GM21367 (cell line): ENCODE results near the gene ST8SIA2.
A peak's percentile ranks its signal among the peaks of the same experiment; 100 is the strongest.

Source experiments
- ATAC-seq: cut with Tn5 transposase; IDR thresholded peaks from one replicate; pipeline ENCODE4 v1.9.1; 2021; ENCODE audit not compliant: unreplicated experiment

The ST8SIA2 gene

GRCh38 chr15:92393071-92393979 lies at the start of gene ST8SIA2:
TSS of gene ST8SIA2 (plus strand) at chr15:92393881. CDS start at chr15:92394065, 184 bp downstream.
- no peak for ATAC-seq

GRCh38 chr15:92343924-92344643 lies 49.6 kb upstream of the ST8SIA2 start:
- ATAC-seq: no peak

GRCh38 chr15:92346063-92346462 lies 47.6 kb upstream of the ST8SIA2 start:
- ATAC-seq: no peak

GRCh38 chr15:92355307-92355706 lies 38.4 kb upstream of the ST8SIA2 start:
- no peak for ATAC-seq

- no peak for ATAC-seq
These were observed 32.2 kb upstream of the ST8SIA2 start for GRCh38 chr15:92361321-92362000.

- no peak for ATAC-seq
These were observed 31.7 kb upstream of the ST8SIA2 start for GRCh38 chr15:92362001-92362350.

GRCh38 chr15:92365084-92365483 lies 28.6 kb upstream of the ST8SIA2 start:
- ATAC-seq: no peak

GRCh38 chr15:92365906-92366305 lies 27.8 kb upstream of the ST8SIA2 start:
- no peak for ATAC-seq

GRCh38 chr15:92366381-92366780 lies 27.3 kb upstream of the ST8SIA2 start:
- ATAC-seq: no peak

GRCh38 chr15:92375057-92375456 lies 18.6 kb upstream of the ST8SIA2 start:
- no peak for ATAC-seq

- ATAC-seq: no peak
These were observed 17.6 kb upstream of the ST8SIA2 start for GRCh38 chr15:92376109-92376508.

GRCh38 chr15:92377083-92377789 lies 16.4 kb upstream of the ST8SIA2 start:
- no peak for ATAC-seq

- peak; percentile 79 for ATAC-seq
These were observed 10.0 kb upstream of the ST8SIA2 start for GRCh38 chr15:92383519-92384324.

- no peak for ATAC-seq
These were observed 9.3 kb upstream of the ST8SIA2 start for GRCh38 chr15:92384381-92384780.

- ATAC-seq: no peak
These were observed 8.6 kb upstream of the ST8SIA2 start for GRCh38 chr15:92385096-92385495.

GRCh38 chr15:92391640-92392039 lies 2.0 kb upstream of the ST8SIA2 start:
- ATAC-seq: no peak

- no peak for ATAC-seq
These were observed 1.2 kb upstream of the ST8SIA2 start for GRCh38 chr15:92392462-92392861.

- ATAC-seq: no peak
These were observed 263 bp downstream of the ST8SIA2 start for GRCh38 chr15:92393980-92394308.

- no peak for ATAC-seq
These were observed 822 bp downstream of the ST8SIA2 start for GRCh38 chr15:92394309-92395097.
